GM19099 (cell line): ENCODE measurements around the gene LY6G6F.

Experiments used
- POLR2A ChIP-seq: IDR thresholded peaks from 3 replicates; pipeline ENCODE4 v1.6.1; 2011; ENCODE audit warnings: low read depth; ENCODE audit not compliant: insufficient read length; ENCODE audit errors: extremely low read depth

LY6G6F gene

DNA sequence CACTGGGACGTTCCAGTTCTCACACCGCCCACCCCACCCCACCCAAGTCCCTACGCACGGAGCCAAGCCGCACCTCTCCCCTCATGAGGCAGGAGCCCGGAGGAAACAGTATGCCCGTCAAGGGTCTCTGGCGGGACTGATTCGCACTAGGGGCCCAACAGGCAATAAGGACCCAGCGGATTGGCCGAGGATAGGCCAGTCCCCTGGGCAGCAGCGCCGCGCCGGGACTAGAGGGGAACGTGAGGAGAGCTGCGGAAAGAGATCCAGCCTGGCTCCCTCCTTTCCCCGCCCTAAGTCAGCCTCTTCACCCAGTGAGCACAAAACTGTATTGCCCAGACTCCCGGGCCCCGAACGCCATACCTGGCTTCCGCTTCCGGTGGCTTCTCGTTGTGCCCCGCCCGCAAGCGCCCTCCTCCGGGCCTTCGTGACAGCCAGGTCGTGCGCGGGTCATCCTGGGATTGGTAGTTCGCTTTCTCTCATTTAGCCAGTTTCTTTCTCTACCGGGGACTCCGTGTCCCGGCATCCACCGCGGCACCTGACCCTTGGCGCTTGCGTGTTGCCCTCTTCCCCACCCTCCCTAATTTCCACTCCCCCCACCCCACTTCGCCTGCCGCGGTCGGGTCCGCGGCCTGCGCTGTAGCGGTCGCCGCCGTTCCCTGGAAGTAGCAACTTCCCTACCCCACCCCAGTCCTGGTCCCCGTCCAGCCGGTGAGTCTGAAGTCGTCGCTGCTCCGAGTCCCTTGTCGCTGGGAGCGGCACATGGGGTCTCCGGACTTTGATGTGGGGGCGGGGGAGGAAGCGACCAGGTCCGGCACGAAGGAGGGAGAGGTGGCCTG is 40.9 kb upstream of the LY6G6F start, which contains the start of gene CSNK2B:
TSS of gene CSNK2B (plus strand) at position 580 of the 836 bp plus-strand sequence. CDS start 752 bp downstream, outside the sequence.
- peak; percentile 90 for TF ChIP-seq POLR2A

DNA sequence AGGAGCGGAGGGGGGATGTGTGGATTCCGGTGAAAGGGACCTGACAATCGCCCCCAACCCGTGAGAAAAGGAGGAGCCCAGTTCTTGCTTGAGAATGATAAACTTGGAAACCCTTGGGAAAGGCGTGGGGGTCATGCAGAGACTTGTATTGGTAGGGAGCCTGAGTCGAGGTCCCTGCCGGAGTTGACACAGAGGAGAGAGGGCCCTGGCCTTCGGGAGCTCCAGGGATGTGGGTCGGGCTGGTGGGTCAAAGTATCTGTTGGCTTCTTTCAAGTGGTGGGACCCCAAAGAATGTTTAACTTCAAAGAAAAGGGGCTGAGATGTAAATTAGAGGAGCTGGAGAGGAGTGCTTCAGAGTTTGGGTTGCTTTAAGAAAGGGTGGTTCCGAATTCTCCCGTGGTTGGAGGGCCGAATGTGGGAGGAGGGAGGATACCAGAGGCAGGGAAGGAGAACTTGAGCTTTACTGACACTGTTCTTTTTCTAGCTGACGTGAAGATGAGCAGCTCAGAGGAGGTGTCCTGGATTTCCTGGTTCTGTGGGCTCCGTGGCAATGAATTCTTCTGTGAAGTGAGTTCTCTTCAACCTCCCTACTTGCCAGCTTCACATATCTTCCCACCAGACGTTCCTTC is 40.2 kb upstream of the LY6G6F start:
- no peak for TF ChIP-seq POLR2A

GRCh38 chr6:31669676-31670075 is 37.0 kb upstream of the LY6G6F start, which contains the start of gene LY6G5B:
LY6G5B (plus strand) TSS chr6:31669976; CDS start chr6:31670951, 975 bp downstream.
- TF ChIP-seq POLR2A = no peak

DNA sequence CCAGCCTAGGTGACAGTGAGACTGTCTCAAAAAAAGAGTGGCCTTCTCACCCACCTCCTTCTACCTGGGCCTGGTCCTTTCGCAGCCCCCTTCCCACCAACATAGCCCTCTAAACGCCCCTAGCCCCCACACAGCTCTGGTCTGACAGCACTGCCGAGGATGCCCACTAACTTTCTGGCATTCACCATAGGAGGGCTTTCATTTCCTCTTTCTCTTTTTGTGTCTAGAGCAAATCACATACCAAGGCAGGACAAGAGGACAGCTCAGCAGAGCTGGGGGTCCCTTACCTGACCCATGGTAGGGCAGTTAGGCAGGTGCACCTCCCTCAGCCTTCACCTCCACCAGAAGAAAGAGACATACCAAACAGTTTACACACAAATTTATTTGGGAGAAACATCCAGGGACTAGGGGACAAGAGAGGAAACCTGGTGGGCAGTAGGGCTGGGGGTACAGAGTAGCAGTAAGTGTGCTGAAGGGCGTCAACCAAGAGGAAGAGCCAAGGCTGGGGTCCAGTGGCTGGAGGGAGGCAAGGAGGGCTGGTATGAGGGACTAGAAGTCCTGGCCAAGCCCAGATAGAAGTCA is 30.3 kb upstream of the LY6G6F start:
- no peak for TF ChIP-seq POLR2A

DNA sequence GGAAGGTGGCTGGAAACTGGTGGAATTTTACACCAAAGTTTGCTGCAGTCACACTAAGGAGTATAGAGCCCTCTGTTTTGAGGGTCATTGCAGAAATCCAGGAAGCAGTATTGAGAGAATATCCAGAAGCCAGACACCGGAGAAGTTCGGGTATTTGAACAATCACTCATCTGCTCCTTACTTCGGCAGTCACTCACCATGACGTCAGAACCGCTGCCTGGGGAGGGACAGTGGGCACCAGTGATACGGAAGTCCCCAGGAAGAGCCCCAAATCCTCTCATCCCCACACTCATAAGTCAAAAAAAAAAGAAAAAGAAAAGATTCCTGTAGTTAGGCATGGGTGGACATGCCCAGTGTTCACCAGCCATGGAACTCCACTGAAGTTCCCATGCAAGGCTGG is 29.8 kb upstream of the LY6G6F start:
- no peak for TF ChIP-seq POLR2A

DNA sequence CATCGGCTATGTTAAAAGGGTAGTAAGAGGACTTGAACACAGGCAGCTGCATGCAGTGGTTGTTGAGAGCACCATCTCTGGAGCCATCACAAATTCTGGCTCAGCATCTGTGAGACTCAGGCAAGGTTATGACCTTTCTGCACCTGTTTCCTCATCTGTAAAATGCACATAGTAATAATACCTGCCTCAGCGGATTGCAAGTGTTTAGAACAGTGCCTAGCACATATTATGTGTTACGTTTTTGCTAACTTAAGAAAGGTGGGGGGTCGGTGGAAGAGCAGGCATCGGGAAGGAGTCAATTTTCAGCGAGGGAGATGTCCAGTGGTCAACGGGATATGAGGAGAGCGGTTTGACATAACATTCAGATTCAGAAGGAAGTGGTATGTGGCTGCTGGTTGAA is 28.7 kb upstream of the LY6G6F start:
- TF ChIP-seq POLR2A = no peak

GRCh38 chr6:31680226-31681134 is 26.2 kb upstream of the LY6G6F start, which contains the start of gene LY6G5C:
LY6G5C (minus strand) TSS chr6:31681067; CDS start chr6:31680373, 694 bp downstream.
- TF ChIP-seq POLR2A = peak; percentile 6

DNA sequence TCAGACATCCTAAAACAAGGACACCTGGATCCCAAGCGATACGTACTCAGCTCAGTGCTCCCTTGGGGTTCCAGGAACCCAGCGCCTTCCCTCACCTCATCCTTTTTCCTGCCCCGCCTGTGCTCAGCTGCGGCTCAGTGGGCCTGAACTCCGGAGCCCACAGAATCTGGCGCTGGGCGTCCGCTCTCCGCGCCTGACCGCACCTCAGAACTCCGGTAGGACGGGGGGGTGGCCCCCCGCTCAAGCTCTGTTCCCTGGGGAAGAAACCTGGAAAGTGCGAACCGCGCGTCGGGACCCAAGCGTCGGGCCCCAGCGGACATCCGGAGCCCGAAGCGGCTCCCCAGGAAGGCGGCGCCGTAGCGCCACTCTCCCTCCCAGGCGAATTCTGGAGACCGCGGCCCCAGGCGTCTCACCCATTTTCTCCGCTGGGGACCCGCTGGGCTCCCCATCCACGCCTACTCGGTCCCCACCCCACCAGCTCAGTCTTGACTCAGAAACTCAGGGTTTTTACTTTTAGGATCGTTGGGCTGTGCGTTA is 25.5 kb upstream of the LY6G6F start:
- TF ChIP-seq POLR2A = no peak

GRCh38 chr6:31683591-31683990 is 23.1 kb upstream of the LY6G6F start:
- TF ChIP-seq POLR2A = no peak

- TF ChIP-seq POLR2A = no peak
Observed at GRCh38 chr6:31686483-31686882, 20.2 kb upstream of the LY6G6F start.

DNA sequence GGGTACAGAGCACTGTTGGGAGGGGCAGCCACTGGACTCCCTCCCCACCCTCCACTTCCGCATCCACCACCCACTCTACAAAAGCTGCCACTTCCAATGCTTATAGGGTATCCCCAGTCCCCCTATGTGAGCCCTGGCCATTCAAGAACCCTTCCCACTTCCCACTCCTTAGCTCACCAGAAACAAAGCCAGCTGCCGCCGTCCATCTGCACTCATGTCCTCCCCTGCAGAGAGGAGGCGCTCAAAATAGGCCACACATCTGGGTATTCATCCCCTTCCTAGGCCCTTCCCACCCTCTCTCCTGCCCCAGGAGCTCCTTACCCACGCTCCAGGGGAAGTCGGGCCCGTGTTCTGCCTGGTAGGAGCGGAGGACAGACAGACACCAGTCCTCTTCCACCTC is 19.3 kb upstream of the LY6G6F start:
- TF ChIP-seq POLR2A = no peak

- TF ChIP-seq POLR2A = no peak
Observed at GRCh38 chr6:31687860-31688693, 18.6 kb upstream of the LY6G6F start.
